AG04450 (cell line): Measurements from ENCODE around the gene OPCML. TPM values are rescaled to one million over a fixed set of nuclear protein-coding genes. Genes with fewer than 3 reads are reported as not detected.

Source experiments
- CTCF ChIA-PET: fragments of 300-600, 350-600 bp; formaldehyde crosslinking; extraction: SDS; loops from one replicate; lab custom pipeline; 2022; ENCODE audit warnings: antibody characterized with exemption, inconsistent platforms; lab: Charles Lee
- POLR2A ChIA-PET: fragments of 350-600 bp; formaldehyde crosslinking; extraction: SDS; loops from one replicate; lab custom pipeline; 2021; ENCODE audit warnings: antibody characterized with exemption, inconsistent platforms; lab: Yijun Ruan, JAX
- DNase-seq: peaks from one replicate; pipeline ENCODE4 v3.0.0-alpha.2; 2011; ENCODE audit warnings: low read depth, low spot score
- H3K27ac ChIP-seq: one replicate; pipeline ENCODE4 v1.5.1; 2012; ENCODE audit warnings: low read depth, low read length, control low read depth
- H3K27me3 ChIP-seq: one replicate; pipeline ENCODE4 v1.6.0; 2012; ENCODE audit warnings: low read length; ENCODE audit not compliant: control insufficient read depth, insufficient read depth
- H3K4me3 ChIP-seq: 2 replicates; pipeline ENCODE4 v1.5.1; 2011; ENCODE audit warnings: mild to moderate bottlenecking, low read depth, low read length, control low read depth
- H3K9me3 ChIP-seq: 2 replicates; pipeline ENCODE4 v1.5.1; 2012; ENCODE audit warnings: low read length; ENCODE audit not compliant: control insufficient read depth, insufficient read depth
- polyA plus RNA-seq: library from polyadenylated mRNA; depleted of rRNA; stranded (reverse); fragments of >200 nt; gene quantifications from 2 replicates; pipeline ENCODE4 v1.2.3, GENCODE V29; 2011
- TF ChIP-seq, protein P1 (sequence below): IDR thresholded peaks from 2 replicates; pipeline ENCODE4 v1.5.1; 2011; ENCODE audit warnings: low read depth, low read length, control low read depth, inconsistent platforms

OPCML gene
- polyA plus RNA-seq, 1 experiment, result 1.1 TPM

DNA sequence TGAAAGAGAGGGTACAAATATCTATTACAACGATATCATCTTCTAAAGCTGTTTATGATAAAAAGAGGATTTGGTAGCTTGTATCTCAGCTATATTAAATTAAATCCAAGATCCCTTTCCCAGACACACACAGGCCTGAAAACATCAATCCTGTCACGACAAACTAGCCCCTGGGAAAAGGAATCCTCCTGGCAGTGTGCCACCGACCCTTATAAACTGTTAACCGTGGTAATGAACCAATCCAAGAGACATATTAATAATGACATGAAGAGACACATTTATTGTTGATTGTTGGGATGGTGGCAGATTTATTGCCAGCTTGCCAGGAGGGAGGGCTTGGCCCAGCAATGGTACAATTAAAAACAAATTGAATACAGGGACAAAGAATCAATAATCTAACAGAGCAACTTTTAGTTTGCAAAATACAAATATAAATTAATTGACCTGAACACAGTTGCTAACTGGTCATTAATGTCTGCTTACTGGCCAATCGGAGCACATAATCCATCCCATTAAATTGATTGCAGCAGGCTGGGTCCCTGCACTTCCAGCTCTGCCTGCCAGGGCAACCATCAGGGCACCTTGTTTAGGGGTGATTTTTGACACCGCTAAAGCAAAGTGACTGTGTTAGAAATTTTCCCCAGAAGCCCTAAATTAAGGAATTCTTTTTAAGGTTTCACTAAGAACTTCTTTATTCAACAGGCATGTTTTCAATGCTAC, 887.6 kb downstream of the OPCML start:
- Histone ChIP-seq H3K27ac (no peak overlapping the region), H3K9me3 (no peaks in the 10 kb centered on the region), H3K4me3 (no peak overlapping the region), H3K27me3 (no peaks in the 10 kb centered on the region)
- ChIA-PET POLR2A (no interaction called here), CTCF (no interaction called here)
- DNase-seq, result no peak
- TF ChIP-seq, protein P1, sequence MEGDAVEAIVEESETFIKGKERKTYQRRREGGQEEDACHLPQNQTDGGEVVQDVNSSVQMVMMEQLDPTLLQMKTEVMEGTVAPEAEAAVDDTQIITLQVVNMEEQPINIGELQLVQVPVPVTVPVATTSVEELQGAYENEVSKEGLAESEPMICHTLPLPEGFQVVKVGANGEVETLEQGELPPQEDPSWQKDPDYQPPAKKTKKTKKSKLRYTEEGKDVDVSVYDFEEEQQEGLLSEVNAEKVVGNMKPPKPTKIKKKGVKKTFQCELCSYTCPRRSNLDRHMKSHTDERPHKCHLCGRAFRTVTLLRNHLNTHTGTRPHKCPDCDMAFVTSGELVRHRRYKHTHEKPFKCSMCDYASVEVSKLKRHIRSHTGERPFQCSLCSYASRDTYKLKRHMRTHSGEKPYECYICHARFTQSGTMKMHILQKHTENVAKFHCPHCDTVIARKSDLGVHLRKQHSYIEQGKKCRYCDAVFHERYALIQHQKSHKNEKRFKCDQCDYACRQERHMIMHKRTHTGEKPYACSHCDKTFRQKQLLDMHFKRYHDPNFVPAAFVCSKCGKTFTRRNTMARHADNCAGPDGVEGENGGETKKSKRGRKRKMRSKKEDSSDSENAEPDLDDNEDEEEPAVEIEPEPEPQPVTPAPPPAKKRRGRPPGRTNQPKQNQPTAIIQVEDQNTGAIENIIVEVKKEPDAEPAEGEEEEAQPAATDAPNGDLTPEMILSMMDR, result no peak

DNA sequence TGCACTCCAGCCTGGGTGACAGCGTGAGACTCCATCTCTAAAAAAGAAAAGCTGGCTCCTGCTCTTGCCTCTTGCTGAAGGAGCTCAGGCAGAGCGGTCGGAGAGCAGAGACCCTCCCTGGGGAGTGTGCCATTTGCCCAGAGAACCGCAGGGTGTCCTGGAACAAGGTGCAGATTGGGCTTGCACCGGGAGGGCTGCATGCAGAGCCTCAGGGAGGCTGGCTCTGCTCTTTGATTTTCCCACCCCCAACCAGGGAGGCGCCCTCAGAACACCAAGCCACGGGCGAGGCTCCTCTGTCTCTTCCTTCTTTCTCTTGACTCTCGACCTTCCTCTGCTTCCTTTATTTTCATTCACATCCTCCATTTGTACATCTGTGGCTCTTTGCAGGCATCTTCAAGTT, 889.1 kb downstream of the OPCML start:
- no peak overlapping the region for H3K4me3 ChIP-seq
- CTCF ChIA-PET, result interaction anchor here (0.5 kb wide), 1 partner anchor 201 kb away, joined by 5 read pairs; no protein-coding TSS in a partner anchor
- no peaks in the 10 kb centered on the region for H3K9me3 ChIP-seq
- H3K27me3 ChIP-seq, result no peaks in the 10 kb centered on the region
- TF ChIP-seq, protein P1, result no peak
- DNase-seq, result no peak
- POLR2A ChIA-PET, result no interaction called here
- no peak overlapping the region for H3K27ac ChIP-seq

DNA sequence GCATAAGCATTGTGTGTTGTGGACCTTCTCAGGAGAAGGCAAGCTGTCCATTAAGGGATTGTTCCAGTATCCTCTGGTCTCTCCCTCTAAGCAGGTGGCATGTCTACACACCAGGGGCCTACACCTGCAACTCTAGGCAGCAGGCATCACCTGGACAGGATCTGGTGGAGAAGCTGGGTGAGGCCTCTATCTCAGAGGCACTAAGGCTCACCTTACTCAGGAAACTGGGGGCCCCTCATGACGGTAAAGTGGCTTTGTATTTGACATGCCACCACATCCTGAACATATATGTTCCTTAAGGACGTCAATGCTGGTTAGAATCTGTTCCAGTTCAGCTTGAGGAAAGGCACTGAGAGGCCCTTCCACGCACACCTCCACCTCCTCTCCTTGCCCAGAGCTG, 891.3 kb downstream of the OPCML start:
- CTCF ChIA-PET, result no interaction called here
- no peaks in the 10 kb centered on the region for H3K27me3 ChIP-seq
- POLR2A ChIA-PET, result no interaction called here
- TF ChIP-seq, protein P1, result no peak
- DNase-seq, result no peak
- H3K4me3 ChIP-seq, result no peak overlapping the region
- H3K9me3 ChIP-seq, result no peaks in the 10 kb centered on the region
- H3K27ac ChIP-seq, result no peak overlapping the region

DNA sequence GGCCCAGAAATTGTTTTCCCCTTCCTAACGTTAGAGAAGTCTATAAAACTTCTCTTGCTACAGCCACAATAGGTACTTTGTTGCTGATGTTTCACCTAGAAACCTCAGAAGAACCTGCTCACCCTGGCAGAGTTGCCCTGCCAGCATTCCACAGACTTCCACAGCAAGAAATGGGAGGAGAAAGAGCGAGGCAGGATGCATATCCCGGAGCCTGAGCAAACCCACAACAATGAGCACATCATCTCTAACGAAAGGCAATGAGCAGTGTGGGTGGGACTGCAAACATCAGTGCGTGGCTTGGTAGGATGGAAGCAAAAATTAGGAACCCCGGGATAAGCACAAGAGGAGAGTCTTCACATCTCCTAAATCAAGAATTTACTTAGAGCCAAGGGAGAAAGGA, 892.3 kb downstream of the OPCML start:
- no peak overlapping the region for H3K4me3 ChIP-seq
- H3K27ac ChIP-seq, result no peak overlapping the region
- DNase-seq, result no peak
- TF ChIP-seq, protein P1, result no peak
- no peaks in the 10 kb centered on the region for H3K9me3 ChIP-seq
- no peaks in the 10 kb centered on the region for H3K27me3 ChIP-seq
- ChIA-PET POLR2A (no interaction called here), CTCF (no interaction called here)

DNA sequence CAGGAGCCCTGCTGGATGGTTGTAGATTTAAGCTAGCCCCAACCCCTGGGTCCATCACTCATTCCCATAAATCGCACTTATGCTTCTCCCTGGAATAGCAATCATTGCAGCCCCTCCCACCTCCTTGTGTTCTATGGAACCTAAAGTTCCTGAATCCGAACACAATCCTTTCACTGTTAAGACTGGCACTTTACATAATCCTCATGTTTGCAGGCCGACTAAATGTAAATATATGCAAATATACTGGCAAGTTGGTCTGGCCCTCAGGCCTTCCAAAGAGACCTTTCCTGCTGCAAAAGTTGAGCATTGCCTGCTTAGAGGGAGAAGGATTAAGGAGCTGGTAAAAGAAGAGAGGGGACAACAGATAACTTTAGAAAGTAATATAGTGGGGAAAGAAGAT, 892.9 kb downstream of the OPCML start:
- ChIA-PET CTCF (no interaction called here), POLR2A (no interaction called here)
- H3K27me3 ChIP-seq, result no peaks in the 10 kb centered on the region
- no peak overlapping the region for H3K4me3 ChIP-seq
- no peak overlapping the region for H3K27ac ChIP-seq
- TF ChIP-seq, protein P1, result no peak
- no peak for DNase-seq
- no peaks in the 10 kb centered on the region for H3K9me3 ChIP-seq
